MCF 10A (cell line): Measurements from ENCODE around the gene RNPEP. TPM values are rescaled to one million over a fixed set of nuclear protein-coding genes. Genes with fewer than 3 reads are reported as not detected.
A peak's percentile ranks its signal among the peaks of the same experiment; 100 is the strongest.

Experiments used
- BruUV-seq: library from RNA; stranded (reverse); fragments of 400-500 nt; replicated peaks from 2 replicates; lab custom pipeline; 2021; lab: Mats Ljungman, UMichigan
- CTCF ChIA-PET: fragments of 300-600 bp; sonication (Branson Sonifier 250); formaldehyde crosslinking; extraction: SDS; loops from one replicate; lab custom pipeline; 2021; ENCODE audit warnings: antibody characterized with exemption, inconsistent platforms; lab: Yijun Ruan, JAX
- POLR2A ChIA-PET: fragments of 300-600, 350-650 bp; sonication (Branson Sonifier 250); formaldehyde crosslinking; extraction: SDS; loops from one replicate; lab custom pipeline; 2020; ENCODE audit warnings: antibody characterized with exemption, inconsistent platforms; lab: Yijun Ruan, JAX
- DNase-seq: peaks from one replicate; pipeline ENCODE4 v3.0.0-alpha.2; 2018; ENCODE audit not compliant: unreplicated experiment
- H3K27ac Mint-ChIP-seq: one replicate; pipeline ENCODE4 v1.8.0; 2022; ENCODE audit warnings: mild to moderate bottlenecking, low read depth, mixed read lengths; ENCODE audit not compliant: unreplicated experiment
- H3K27me3 Mint-ChIP-seq: one replicate; pipeline ENCODE4 v1.8.0; 2022; ENCODE audit warnings: mixed read lengths; ENCODE audit not compliant: insufficient read depth, unreplicated experiment
- H3K36me3 Mint-ChIP-seq: one replicate; pipeline ENCODE4 v1.8.0; 2022; ENCODE audit warnings: mild to moderate bottlenecking, moderate library complexity, mixed read lengths; ENCODE audit not compliant: insufficient read depth, unreplicated experiment
- H3K4me1 Mint-ChIP-seq: one replicate; pipeline ENCODE4 v1.8.0; 2022; ENCODE audit warnings: mixed read lengths; ENCODE audit not compliant: insufficient read depth, unreplicated experiment
- H3K4me3 Mint-ChIP-seq: one replicate; pipeline ENCODE4 v1.8.0; 2022; ENCODE audit warnings: mild to moderate bottlenecking, moderate library complexity, mixed read lengths; ENCODE audit not compliant: unreplicated experiment
- H3K9me3 Mint-ChIP-seq: one replicate; pipeline ENCODE4 v1.8.0; 2022; ENCODE audit warnings: mixed read lengths; ENCODE audit not compliant: unreplicated experiment
- intact Hi-C: fragments of 100-400 bp; cut with micrococcal nuclease; formaldehyde crosslinking; loops from 2 replicates; pipeline ENCODE4 v1.14.1; 2022
- total RNA-seq: library from RNA; stranded (reverse); gene quantifications from 2 replicates; pipeline ENCODE4 v1.2.3, GENCODE V29; 2022
- TF ChIP-seq, protein P1 (sequence below): fragments of 200-600 bp; IDR thresholded peaks from one replicate; pipeline ENCODE4 v1.8.0; 2022; ENCODE audit warnings: antibody characterized with exemption, mild to moderate bottlenecking; ENCODE audit not compliant: unreplicated experiment

RNPEP gene
- total RNA-seq, 1 experiment from 2014 or later = 155 TPM

DNA sequence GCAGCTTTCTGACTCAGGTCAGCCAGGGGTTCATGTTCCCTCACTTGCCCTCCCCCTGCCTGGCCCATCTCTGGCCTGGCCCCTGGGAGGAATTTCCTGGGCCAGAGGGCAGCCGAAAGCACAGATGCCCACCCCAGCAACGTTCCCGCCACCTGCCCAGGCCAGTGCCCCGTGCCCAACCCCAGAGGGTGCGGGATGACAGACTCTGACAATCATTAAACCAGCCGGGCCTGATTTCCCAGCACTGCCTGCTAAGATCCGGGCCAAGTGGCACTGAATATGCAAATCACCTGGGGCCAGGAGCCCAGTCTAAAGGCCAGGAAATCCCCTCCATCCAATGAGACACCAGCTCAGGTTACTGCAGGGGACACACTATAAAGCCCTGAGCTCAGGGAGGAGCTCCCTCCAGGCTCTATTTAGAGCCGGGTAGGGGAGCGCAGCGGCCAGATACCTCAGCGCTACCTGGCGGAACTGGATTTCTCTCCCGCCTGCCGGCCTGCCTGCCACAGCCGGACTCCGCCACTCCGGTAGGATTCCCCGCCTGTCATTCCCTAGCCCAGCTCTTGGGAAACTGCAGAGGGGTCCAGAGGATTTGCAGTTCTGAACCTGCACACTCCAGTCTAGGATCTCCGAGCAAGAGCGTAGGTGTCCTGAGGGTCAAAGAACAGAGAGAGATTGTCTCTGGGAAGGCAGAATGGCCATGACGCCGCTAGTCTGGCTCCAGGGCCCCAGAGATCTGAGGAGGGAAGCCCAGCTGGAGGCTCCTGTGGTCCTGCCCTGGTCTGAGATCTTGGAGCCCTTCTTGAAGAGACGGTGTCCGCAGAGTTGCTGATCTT lies 27.9 kb downstream of the RNPEP start, which contains the start of gene ELF3:
TSS of gene ELF3 (plus strand) at position 408 of the 836 bp plus-strand sequence. CDS start 550 bp downstream, outside the sequence.
- H3K9me3 Mint-ChIP-seq = no peaks in the 10 kb centered on the region
- peaks cover 24% of the 10 kb centered on the region for H3K36me3 Mint-ChIP-seq
- ChIA-PET POLR2A (interaction anchor here (0.9 to 4.2 kb wide), 6 partner anchors 13 to 134 kb away, joined by 3 to 35 read pairs (median 4); partner anchors contain the start of gene ARL8A), CTCF (interaction anchor here (0.6 to 22.6 kb wide), 25 partner anchors 9 to 136 kb away, joined by 3 to 1380 read pairs (median 4); partner anchors contain the start of gene GPR37L1)
- intact Hi-C loops = no loop called here
- peaks cover 31% of the 10 kb centered on the region for H3K4me1 Mint-ChIP-seq
- H3K27ac Mint-ChIP-seq = no peak within 1 kb of the TSS
- no TSS peak for BruUV-seq
- H3K27me3 Mint-ChIP-seq = no peaks in the 10 kb centered on the region
- TF ChIP-seq, protein P1, sequence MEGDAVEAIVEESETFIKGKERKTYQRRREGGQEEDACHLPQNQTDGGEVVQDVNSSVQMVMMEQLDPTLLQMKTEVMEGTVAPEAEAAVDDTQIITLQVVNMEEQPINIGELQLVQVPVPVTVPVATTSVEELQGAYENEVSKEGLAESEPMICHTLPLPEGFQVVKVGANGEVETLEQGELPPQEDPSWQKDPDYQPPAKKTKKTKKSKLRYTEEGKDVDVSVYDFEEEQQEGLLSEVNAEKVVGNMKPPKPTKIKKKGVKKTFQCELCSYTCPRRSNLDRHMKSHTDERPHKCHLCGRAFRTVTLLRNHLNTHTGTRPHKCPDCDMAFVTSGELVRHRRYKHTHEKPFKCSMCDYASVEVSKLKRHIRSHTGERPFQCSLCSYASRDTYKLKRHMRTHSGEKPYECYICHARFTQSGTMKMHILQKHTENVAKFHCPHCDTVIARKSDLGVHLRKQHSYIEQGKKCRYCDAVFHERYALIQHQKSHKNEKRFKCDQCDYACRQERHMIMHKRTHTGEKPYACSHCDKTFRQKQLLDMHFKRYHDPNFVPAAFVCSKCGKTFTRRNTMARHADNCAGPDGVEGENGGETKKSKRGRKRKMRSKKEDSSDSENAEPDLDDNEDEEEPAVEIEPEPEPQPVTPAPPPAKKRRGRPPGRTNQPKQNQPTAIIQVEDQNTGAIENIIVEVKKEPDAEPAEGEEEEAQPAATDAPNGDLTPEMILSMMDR = no peak
- H3K4me3 Mint-ChIP-seq = no peak within 1 kb of the TSS
- peak; percentile 66 for DNase-seq

DNA sequence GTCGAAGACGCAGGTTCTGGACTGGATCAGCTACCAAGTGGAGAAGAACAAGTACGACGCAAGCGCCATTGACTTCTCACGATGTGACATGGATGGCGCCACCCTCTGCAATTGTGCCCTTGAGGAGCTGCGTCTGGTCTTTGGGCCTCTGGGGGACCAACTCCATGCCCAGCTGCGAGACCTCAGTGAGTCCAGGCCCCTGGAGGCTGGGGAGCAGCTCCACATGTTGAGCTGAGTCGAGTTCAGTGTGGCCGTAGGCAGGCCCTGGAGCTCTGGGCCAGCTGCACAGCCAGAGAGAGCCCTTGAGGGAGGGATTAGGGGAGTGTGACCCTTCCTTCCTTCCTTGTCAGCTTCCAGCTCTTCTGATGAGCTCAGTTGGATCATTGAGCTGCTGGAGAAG lies 29.5 kb downstream of the RNPEP start:
- Mint-ChIP-seq H3K36me3 (peaks cover 9% of the 10 kb centered on the region), H3K4me1 (peaks cover 31% of the 10 kb centered on the region), H3K9me3 (no peaks in the 10 kb centered on the region), H3K27me3 (peaks cover 12% of the 10 kb centered on the region), H3K4me3 (no peak overlapping the region), H3K27ac (no peak overlapping the region)
- no peak for DNase-seq
- ChIA-PET CTCF (interaction anchor here (0.6 to 22.6 kb wide), 14 partner anchors 11 to 531 kb away, joined by 3 to 1380 read pairs (median 4); partner anchors contain the start of gene GPR37L1), POLR2A (interaction anchor here (0.7 to 2.0 kb wide), 4 partner anchors 12 to 133 kb away, joined by 3 to 9 read pairs (median 4); partner anchors contain the start of gene ARL8A)
- intact Hi-C loops = no loop called here
- TF ChIP-seq, protein P1 = no peak
- BruUV-seq = no TSS peak

DNA sequence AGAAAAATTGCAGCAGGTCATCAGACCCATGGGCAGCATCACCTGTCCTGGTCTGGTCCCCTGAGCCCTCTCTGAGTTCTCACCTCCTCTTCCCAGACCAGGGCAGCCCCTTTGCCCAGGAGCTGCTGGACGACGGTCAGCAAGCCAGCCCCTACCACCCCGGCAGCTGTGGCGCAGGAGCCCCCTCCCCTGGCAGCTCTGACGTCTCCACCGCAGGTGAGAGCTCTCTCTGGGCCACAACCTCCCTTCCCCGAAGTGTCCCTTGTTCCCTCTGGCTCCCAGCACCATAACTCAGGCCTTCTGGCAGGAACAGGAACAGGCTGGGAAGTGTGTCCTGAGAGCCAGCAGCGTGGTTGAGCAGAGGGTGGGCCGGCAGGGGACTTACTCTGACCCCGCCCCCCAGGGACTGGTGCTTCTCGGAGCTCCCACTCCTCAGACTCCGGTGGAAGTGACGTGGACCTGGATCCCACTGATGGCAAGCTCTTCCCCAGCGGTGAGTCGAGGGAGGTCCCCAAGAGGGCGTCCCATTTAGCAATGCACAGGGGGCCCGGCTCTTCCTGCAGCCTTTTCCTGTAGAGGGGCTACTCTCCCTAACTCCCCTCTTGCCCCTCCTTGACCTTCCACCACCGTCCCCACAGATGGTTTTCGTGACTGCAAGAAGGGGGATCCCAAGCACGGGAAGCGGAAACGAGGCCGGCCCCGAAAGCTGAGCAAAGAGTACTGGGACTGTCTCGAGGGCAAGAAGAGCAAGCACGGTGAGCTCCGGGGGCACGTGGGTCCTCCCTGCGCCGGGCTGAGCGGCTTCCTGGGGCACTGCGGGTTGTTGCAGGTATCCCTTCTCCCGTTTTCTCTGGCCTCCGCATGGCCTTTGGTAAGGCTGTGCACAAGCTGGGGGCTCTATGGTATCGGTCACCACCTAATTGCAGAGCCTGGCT lies 30.4 kb downstream of the RNPEP start:
- peaks cover 13% of the 10 kb centered on the region for H3K27me3 Mint-ChIP-seq
- no peak for DNase-seq
- ChIA-PET CTCF (interaction anchor here (0.8 to 22.6 kb wide), 12 partner anchors 11 to 112 kb away, joined by 3 to 1380 read pairs (median 4); partner anchors contain the start of gene GPR37L1), POLR2A (interaction anchor here (0.6 to 2.9 kb wide), 6 partner anchors 12 to 411 kb away, joined by 4 to 12 read pairs (median 6); no protein-coding TSS in a partner anchor)
- H3K9me3 Mint-ChIP-seq = no peaks in the 10 kb centered on the region
- H3K27ac Mint-ChIP-seq = no peak overlapping the region
- TF ChIP-seq, protein P1 = no peak
- intact Hi-C loops = no loop called here
- peaks cover 25% of the 10 kb centered on the region for H3K4me1 Mint-ChIP-seq
- peaks cover 6% of the 10 kb centered on the region for H3K36me3 Mint-ChIP-seq
- no peak overlapping the region for H3K4me3 Mint-ChIP-seq
- BruUV-seq = no TSS peak
